ENCODE results near the gene NBEA.

Gene NBEA

DNA sequence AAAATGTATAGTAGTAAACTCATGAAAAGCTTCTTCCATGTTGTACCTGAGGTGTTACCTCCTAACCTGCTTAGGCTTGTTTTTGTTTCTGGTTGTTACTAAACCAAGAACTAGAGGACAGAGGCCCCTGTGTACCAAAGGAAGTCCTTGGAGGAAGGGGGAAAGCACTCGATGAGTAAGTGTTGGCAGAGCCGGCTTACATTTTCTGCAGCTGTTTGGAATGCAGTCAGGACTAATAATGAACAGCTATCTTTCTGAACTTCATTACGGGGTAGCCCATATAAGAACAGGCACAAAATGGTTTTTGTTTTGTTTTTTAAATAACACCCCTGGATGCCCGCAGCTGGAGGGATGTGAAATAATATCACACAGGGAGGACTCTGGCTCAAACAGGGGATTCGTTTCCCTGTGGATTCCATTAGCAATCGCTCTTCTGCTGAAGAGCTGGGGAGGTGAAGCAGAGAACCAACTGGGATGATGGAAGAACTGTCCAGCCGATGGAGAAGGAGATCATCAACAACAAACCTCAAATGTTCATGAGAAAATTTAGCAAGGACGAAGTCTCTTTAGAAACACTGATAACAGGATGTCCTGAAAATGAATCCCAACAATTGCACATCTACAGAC lies 748.6 kb downstream of the NBEA start:
- no peak for DNase-seq

- DNase-seq = no peak
Measured at GRCh38 chr13:35693134-35693784, 751.2 kb downstream of the NBEA start.

GRCh38 chr13:35694031-35694430 lies 752.0 kb downstream of the NBEA start:
- DNase-seq = no peak

DNA sequence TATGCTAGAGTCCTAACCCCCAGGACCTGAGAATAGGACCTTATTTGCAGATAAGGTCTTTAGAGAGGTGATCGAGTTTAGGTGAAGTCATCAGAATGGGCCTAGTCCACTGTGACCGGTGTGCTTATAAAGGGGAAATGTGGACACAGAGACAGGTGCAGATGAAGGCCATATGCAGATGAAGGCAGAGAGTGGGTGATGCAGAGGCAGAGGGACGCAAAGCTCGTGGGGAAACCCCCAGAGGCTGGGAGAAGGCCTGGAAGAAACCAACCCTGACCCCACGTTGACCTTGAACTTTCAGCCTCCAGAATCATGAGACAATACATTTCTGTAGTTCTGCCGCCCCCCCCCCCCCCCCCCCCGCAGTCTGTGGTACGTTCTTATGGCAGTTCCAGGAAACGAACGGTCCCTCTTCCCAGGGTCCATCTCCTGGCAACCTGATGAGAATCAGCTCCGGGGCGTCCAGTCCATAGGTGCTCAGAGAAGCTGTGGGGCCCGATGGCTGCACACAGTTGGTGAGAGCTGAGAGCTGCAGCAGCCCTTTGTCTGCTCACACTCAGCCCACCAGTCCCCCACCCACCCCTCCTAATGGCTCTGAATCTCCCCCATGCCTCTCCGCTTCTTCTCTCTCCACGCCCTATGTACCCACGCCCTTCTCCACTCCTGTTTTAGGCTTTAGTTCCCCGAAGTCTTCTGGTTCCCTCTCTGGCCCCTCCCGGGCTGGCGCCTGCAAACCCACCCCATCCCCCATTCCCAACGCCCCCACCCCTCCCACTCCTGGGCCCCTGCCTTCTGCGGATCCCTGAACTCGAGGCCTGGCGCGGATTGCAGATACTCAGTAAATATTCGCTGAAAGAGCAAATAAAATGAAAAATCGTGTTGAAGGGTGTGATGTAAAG lies 752.7 kb downstream of the NBEA start:
- no peak for DNase-seq

- no peak for DNase-seq
Measured at GRCh38 chr13:35695448-35695770, 753.3 kb downstream of the NBEA start.

- no peak for DNase-seq
Measured at GRCh38 chr13:35697186-35697730, 755.2 kb downstream of the NBEA start.

DNA sequence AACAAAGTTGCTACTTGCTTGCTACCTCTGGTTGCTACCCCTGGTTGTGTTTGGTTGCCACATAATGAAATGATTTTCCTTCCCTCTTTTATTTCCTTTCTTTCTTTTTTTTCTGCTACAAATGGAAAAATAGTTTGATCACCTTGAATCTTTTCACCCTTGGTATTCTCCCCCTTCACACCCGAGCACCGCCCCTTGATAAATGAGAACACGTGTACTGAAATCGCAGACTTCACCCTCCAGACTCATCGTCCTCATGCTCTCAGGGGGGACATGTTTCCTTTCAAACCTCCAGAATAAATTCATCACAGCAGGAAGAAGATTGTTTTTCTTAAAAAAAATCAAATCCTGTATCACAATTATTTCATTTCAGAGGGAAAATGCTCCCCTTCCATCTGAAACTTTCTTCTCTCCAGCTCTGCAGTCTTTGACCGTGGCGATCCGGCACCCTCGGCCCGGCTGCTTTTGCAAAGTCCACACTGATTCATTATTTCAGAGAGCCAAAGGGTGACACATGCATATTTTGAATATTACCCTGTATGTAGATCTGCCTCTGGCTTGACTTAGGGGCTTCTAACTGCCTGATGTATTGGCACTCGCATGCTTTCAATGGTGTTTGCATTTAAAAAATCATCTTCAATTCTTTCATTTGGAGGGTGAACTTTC lies 757.0 kb downstream of the NBEA start:
- DNase-seq = no peak

DNA sequence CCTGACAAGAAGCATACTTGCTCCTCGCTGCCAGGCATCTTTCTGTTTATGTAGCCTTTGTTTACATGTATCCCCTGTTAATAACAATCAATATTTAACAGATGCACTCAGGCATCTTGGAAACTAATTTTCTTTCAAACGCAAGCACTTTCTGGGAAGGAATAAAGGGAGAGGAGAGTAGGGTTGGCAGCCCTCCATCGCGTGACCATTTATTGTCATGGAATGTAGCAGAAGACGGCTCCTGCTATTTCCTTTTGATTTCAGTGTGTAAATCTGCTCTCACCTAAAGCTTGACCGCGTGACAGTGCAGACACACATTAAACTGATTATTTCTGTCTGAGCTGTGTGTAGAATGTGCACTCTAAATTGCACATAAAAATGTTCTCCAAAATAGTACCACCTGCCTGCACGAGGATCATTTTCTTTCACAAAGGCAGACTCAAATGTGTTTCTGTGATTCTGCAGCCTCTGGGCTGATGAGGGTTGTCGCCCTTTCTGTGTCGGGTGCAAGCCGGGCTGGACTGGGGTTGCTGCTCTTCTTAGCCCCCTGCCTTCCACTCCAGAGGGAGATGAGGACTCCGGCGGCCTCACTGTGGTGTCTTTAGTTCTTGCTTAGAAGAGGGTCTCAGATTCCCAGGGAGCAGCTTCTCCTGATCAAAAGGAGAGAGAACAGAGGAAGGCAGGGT lies 757.9 kb downstream of the NBEA start:
- no peak for DNase-seq

GRCh38 chr13:35700671-35701070 lies 758.6 kb downstream of the NBEA start:
- DNase-seq = no peak

GRCh38 chr13:35702316-35702715 lies 760.2 kb downstream of the NBEA start:
- no peak for DNase-seq

- no peak for DNase-seq
Measured at GRCh38 chr13:35703061-35703460, 761.0 kb downstream of the NBEA start.

GRCh38 chr13:35704331-35704730 lies 762.3 kb downstream of the NBEA start:
- no peak for DNase-seq

- no peak for DNase-seq
Measured at GRCh38 chr13:35706281-35706680, 764.2 kb downstream of the NBEA start.

DNA sequence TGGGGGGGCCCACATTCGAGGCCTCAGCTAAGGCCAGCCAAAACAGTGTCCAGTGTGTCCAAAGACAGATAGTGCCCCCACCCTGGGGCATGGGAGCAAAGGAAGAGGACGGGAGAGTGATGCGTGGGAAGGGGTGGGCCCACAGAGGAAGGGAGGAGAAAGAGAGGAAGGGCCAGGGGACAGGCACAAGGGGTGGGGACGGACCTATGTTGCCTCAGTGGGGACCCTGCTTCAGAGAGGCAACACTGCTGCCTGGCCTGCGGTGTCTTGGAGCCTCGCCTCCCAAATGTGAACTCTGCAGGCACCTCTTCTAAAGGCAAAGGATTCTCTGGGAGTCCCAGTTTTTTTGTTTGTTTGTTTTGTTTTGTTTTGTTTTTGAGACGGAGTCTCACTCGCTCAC lies 764.7 kb downstream of the NBEA start:
- DNase-seq = no peak

DNA sequence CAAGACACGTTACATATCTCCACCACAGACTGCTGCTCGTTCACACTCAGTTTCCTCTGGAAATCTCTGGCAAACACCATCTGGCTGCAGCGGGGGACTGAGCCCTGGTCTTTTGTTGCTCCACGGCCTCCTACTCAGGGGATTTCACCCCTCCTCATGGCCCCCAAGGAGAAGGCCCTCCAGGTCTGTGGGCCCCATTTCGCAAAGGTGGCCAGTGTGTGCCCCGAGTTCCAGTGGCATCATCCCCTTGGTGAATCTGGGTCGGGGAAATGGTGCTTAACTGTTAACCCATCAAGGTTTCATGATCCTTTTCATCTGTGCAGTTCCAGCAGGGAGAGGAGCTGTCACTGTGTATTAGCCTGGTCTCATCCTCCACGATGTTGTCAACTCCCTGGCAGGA lies 769.8 kb downstream of the NBEA start:
- no peak for DNase-seq

- DNase-seq = no peak
Measured at GRCh38 chr13:35712907-35713761, 771.1 kb downstream of the NBEA start.

DNA sequence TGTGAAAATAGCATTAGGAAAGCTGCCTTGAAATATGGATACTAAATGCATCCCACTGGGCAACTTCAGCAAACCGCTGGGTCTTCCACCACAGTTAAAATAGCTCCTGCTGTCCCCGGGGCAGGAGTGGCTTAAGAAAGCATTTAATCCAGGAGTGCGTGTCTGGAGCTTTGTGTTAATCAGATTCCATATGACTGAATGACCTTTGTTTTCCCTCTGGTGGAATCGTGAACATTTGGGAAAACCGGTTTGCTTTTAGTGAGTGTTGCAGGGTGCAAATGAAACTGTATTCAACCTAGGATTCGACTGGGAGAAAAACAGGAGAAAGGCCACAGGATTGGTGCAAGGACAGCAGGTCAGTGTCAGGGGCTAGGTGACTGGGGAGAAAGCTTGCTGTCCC lies 772.1 kb downstream of the NBEA start:
- no peak for DNase-seq

GRCh38 chr13:35714588-35715377 lies 772.7 kb downstream of the NBEA start:
- DNase-seq = no peak

DNA sequence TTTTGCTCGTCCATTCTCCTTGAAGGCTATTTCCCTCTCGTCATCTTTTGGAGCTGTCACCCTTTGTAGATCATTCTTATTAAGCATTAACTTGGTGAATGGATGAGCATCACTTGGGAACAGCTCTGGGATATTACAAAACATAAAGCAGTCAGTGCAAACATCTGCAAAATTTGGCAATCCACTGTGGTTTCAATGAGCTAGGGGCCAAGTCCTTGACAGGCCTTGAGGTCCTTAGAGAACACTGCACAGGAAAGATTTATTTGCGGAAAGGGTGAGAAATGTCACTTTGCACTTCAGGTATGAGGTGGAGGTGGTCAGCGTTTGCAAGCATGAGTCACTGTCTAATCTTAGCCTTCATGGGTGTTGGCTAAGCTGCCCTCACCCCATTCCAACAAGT lies 774.1 kb downstream of the NBEA start:
- DNase-seq = no peak

- DNase-seq = no peak
Measured at GRCh38 chr13:35716729-35717128, 774.7 kb downstream of the NBEA start.

DNA sequence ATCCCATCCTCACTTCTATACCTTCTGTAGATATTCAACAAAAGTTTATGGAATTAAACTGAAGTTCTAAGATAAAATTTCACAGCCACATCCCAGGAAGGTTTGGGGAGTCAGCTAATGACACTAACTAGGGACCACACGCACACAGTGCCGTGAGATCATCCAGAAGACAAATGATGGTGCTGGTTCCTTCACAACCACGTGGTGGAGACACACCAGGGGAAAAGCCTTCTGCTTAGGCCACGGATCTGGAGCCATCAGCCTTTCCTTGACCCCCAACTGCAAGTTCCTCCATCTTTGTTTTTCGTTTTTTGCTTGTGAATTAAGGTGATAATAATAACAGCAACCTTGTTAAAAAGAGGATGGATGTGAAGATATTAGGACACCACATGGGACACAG lies 776.0 kb downstream of the NBEA start:
- DNase-seq = no peak
